Kidney (tissue), 14 donors: ENCODE data around the gene KIF15. TPM values are rescaled to one million over a fixed set of nuclear protein-coding genes. Genes with fewer than 3 reads are reported as not detected.
A peak's percentile ranks its signal among the peaks of the same experiment; 100 is the strongest.

Source experiments
- DNase-seq, 5 donors: peaks; one replicate each; pipeline ENCODE4 v3.0.0-alpha.2; 2013 to 2020
- FAIRE-seq: peaks from 2 replicates; lab custom pipeline; 2012; peaks lifted over from hg19 to GRCh38; lab: Jason Lieb, UNC
- H3K27ac ChIP-seq, 2 donors: one replicate each; pipeline ENCODE4 v1.7.0; 2013; ENCODE audit warnings: low read depth in 2 of 2, low read length in 2 of 2, inconsistent platforms in 1 of 2
- H3K27me3 ChIP-seq: one replicate; pipeline ENCODE4 v1.7.1; 2013; ENCODE audit warnings: low read length, inconsistent platforms; ENCODE audit not compliant: control insufficient read depth, insufficient read depth
- H3K36me3 ChIP-seq, 3 donors: one replicate each; pipeline versions ENCODE4 v1.7.0 to v1.7.1; 2013; ENCODE audit warnings: low read length in 3 of 3, control low read depth in 1 of 3, inconsistent platforms in 1 of 3; ENCODE audit not compliant: insufficient read depth in 3 of 3, control insufficient read depth in 2 of 3
- H3K4me1 ChIP-seq, 3 donors: one replicate each; pipeline versions ENCODE4 v1.7.0 to v1.7.1; 2013; ENCODE audit warnings: low read length in 3 of 3, inconsistent platforms in 1 of 3, low read depth in 1 of 3; ENCODE audit not compliant: control insufficient read depth in 2 of 3, insufficient read depth in 2 of 3
- H3K4me3 ChIP-seq, 3 donors: one replicate each; pipeline versions ENCODE4 v1.7.0 to v1.8.1; 2013; ENCODE audit warnings: low read length in 3 of 3, control low read depth in 1 of 3, inconsistent platforms in 1 of 3
- H3K9ac ChIP-seq, 3 donors: one replicate each; pipeline versions ENCODE4 v1.7.0 to v1.7.1; 2013; ENCODE audit warnings: low read length in 3 of 3, control low read depth in 1 of 3, inconsistent platforms in 1 of 3
- H3K9me3 ChIP-seq, 3 donors: one replicate each; pipeline versions ENCODE4 v1.7.0 to v1.7.1; 2013; ENCODE audit warnings: low read length in 3 of 3, control low read depth in 1 of 3, inconsistent platforms in 1 of 3; ENCODE audit not compliant: control insufficient read depth in 2 of 3, insufficient read depth in 1 of 3
- intact Hi-C: fragments of 100-400 bp; cut with DNase I; formaldehyde crosslinking; loops from one replicate; pipeline ENCODE4 v1.11.1; 2022
- polyA plus RNA-seq: library from polyadenylated mRNA; stranded (reverse); fragments of 350-450 nt; fragmentation: Illumina TruSeq; extraction: RNeasy Lipid Tissue Mini Kit (QIAGEN cat#74804); gene quantifications from one replicate; pipeline ENCODE4 v1.2.3, GENCODE V29; 2014; ENCODE audit warnings: low read depth, low replicate concordance; ENCODE audit not compliant: insufficient read depth
- total RNA-seq: library from RNA; stranded (reverse); fragmentation: NEBNext Ultra II Directional; extraction: Animal tissue kit (Norgen Biotek cat#: 25700); gene quantifications from one replicate; pipeline ENCODE4 v1.2.1, GENCODE V29; 2021
- TF ChIP-seq, protein P1 (sequence below): IDR thresholded peaks from 3 replicates; pipeline ENCODE4 v1.5.1; 2012; ENCODE audit warnings: mild to moderate bottlenecking, moderate library complexity, borderline replicate concordance; ENCODE audit not compliant: insufficient read depth; ENCODE audit errors: extremely low read depth
- donor health status: control.
- donor health status: control.
- donor health status: control.
- donor health status: control.
- donor health status: control.
- donor health status: DM: yes; HTN: yes; CAD: no.
- donor health status: Normal renal cell carcinoma (clear cell type).

Gene KIF15
- total and polyA plus RNA-seq, 2 donors from 2014 or later, result 0.32 to 0.72 TPM

DNA sequence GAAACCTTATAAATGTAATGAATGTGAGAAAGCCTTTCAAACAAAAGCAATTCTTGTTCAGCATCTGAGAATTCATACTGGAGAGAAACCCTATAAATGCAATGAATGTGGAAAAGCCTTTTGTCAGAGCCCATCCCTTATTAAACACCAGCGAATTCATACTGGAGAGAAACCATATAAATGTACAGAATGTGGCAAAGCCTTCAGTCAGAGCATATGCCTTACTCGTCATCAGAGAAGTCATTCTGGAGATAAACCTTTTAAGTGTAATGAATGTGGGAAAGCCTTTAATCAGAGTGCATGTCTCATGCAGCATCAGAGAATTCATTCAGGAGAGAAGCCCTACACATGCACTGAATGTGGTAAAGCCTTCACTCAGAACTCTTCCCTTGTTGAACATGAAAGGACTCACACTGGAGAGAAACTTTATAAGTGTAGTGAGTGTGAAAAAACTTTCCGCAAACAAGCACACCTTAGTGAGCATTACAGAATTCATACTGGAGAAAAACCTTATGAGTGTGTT is 26.9 kb upstream of the KIF15 start:
- H3K9ac ChIP-seq, result no peak overlapping the region
- H3K9me3 ChIP-seq, result peaks cover 14 to 83% (median 37%) of the 10 kb centered on the region in 3 donors
- H3K27me3 ChIP-seq, result no peaks in the 10 kb centered on the region
- TF ChIP-seq, protein P1, sequence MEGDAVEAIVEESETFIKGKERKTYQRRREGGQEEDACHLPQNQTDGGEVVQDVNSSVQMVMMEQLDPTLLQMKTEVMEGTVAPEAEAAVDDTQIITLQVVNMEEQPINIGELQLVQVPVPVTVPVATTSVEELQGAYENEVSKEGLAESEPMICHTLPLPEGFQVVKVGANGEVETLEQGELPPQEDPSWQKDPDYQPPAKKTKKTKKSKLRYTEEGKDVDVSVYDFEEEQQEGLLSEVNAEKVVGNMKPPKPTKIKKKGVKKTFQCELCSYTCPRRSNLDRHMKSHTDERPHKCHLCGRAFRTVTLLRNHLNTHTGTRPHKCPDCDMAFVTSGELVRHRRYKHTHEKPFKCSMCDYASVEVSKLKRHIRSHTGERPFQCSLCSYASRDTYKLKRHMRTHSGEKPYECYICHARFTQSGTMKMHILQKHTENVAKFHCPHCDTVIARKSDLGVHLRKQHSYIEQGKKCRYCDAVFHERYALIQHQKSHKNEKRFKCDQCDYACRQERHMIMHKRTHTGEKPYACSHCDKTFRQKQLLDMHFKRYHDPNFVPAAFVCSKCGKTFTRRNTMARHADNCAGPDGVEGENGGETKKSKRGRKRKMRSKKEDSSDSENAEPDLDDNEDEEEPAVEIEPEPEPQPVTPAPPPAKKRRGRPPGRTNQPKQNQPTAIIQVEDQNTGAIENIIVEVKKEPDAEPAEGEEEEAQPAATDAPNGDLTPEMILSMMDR, result no peak
- H3K4me1 ChIP-seq, result no peaks in the 10 kb centered on the region
- H3K27ac ChIP-seq, result no peak overlapping the region
- DNase-seq, result no peak
- peak overlapping the region in 1 of 3 donors; percentile 1 for H3K4me3 ChIP-seq
- intact Hi-C loops, result no loop called here
- peaks cover 10 to 32% (median 14%) of the 10 kb centered on the region in 3 donors for H3K36me3 ChIP-seq
- FAIRE-seq, result no peak

DNA sequence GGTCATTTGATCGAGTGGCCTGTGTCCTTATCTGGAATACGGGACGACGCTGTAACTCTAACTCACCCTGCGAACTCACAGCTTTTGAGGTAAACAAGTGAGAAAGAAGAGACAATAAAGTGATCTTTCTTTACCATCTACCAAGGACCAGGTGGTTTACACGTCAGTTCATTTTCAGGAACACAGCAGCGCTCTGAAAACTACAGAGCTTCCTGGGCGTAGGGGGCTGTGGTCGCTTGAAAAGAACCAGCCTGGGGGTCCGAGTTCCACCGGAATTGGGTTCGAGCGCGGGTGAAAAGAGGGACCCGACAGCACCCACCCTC is 532 bp upstream of the KIF15 start:
- no peak for DNase-seq
- peak overlapping the region; percentile 66 to 100 (median 87) for H3K4me3 ChIP-seq
- H3K9ac ChIP-seq, result peak overlapping the region; percentile 62 to 91 (median 63)
- no peaks in the 10 kb centered on the region for H3K27me3 ChIP-seq
- H3K27ac ChIP-seq, result peak overlapping the region in 1 of 2 donors; percentile 20
- TF ChIP-seq, protein P1, result no peak
- peaks cover 0 to 8% (median 2%) of the 10 kb centered on the region in 3 donors for H3K36me3 ChIP-seq
- peaks cover 0 to 4% (median 0%) of the 10 kb centered on the region in 3 donors for H3K4me1 ChIP-seq
- H3K9me3 ChIP-seq, result peaks cover 0 to 7% (median 3%) of the 10 kb centered on the region in 3 donors
- intact Hi-C loops, result no loop called here
- no peak for FAIRE-seq

DNA sequence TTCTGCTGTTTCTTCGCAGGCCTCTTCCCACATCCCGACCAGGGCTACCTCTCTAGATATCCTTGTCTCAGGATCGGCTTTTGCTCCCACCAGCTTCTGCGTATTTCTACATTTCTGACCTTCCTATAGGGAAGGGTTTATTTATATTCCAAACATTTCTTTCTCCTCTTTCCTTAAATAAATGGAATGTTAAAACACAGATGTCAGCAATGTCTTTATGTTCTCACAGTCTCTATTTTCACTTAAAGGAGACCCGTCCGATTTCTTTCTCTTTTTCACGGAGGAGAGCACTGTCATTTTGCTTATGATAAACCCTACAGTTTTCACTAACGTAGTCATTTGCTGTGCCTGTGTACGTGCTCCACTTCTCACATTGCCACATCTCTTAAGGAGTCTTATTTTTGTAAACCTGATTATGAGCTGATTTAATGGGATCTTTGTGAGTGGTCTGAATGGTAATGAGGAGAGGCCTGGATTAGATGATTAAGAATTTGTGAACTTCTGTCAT is 630 bp downstream of the KIF15 start:
- DNase-seq, result no peak
- no peaks in the 10 kb centered on the region for H3K27me3 ChIP-seq
- no peak overlapping the region for H3K27ac ChIP-seq
- peaks cover 0 to 8% (median 0%) of the 10 kb centered on the region in 3 donors for H3K36me3 ChIP-seq
- FAIRE-seq, result no peak
- H3K9ac ChIP-seq, result peak overlapping the region in 1 of 3 donors; percentile 80
- peaks cover 0 to 7% (median 3%) of the 10 kb centered on the region in 3 donors for H3K9me3 ChIP-seq
- peak overlapping the region; percentile 66 to 100 (median 87) for H3K4me3 ChIP-seq
- TF ChIP-seq, protein P1, result no peak
- intact Hi-C loops, result no loop called here
- peaks cover 0 to 4% (median 0%) of the 10 kb centered on the region in 3 donors for H3K4me1 ChIP-seq
